Loucy (cell line): ENCODE data around the gene SCN10A.

Source experiments
- CTCF ChIP-seq: fragments of 200-600 bp; sonication (generic); conservative IDR thresholded peaks from 2 replicates; pipeline ENCODE4 v1.5.1; 2014; ENCODE audit warnings: mild to moderate bottlenecking, antibody characterized with exemption, low read length
- EZH2phosphoT487 ChIP-seq: fragments of 200-600 bp; IDR thresholded peaks from 2 replicates; pipeline ENCODE4 v1.6.1; 2018; ENCODE audit warnings: antibody characterized with exemption, mild to moderate bottlenecking, moderate library complexity, borderline replicate concordance

- TF ChIP-seq CTCF: no peak
- no peak for TF ChIP-seq EZH2phosphoT487
These were observed 93.0 kb downstream of the SCN10A start for GRCh38 chr3:38722781-38723568.
